HepG2 (cell line): ENCODE results near the gene LSM8. TPM values are rescaled to one million over a fixed set of nuclear protein-coding genes. Genes with fewer than 3 reads are reported as not detected.
A peak's percentile ranks its signal among the peaks of the same experiment; 100 is the strongest.

Experiments used
- CBX1 ChIP-seq: IDR thresholded peaks from one replicate; pipeline ENCODE4 v1.6.1; 2016; ENCODE audit warnings: antibody characterized with exemption, low read depth
- CREM ChIP-seq, 2 experiments: sonication (generic) in 1 of 2; formaldehyde crosslinking in 1 of 2; IDR thresholded peaks; 2 replicates each; pipeline versions ENCODE4 v1.4.0 to v1.6.1; 2016 to 2020; ENCODE audit warnings: antibody characterized with exemption in 1 of 2, mild to moderate bottlenecking in 1 of 2, missing genetic modification reagents in 1 of 2
- KAT7 ChIP-seq: IDR thresholded peaks from 2 replicates; pipeline ENCODE4 v1.6.1; 2018; ENCODE audit warnings: borderline replicate concordance, missing compliant biosample characterization
- NFYB ChIP-seq: sonication (generic); formaldehyde crosslinking; IDR thresholded peaks from 2 replicates; pipeline ENCODE4 v1.4.0; 2020; ENCODE audit warnings: missing genetic modification reagents
- PAWR ChIP-seq: sonication (generic); formaldehyde crosslinking; IDR thresholded peaks from 2 replicates; pipeline ENCODE4 v1.4.0; 2020; ENCODE audit warnings: missing genetic modification reagents, mild to moderate bottlenecking, borderline replicate concordance
- RAD21 ChIP-seq: fragments of 450-650 bp; formaldehyde crosslinking; IDR thresholded peaks from 2 replicates; pipeline ENCODE4 v1.5.0; 2020; ENCODE audit warnings: mild to moderate bottlenecking
- RBFOX2 ChIP-seq: fragments of 200-400 bp; formaldehyde crosslinking; IDR thresholded peaks from 2 replicates; pipeline ENCODE4 v1.6.1; 2017; ENCODE audit warnings: low read depth, mild to moderate bottlenecking, low read length
- SAP130 ChIP-seq: IDR thresholded peaks from 2 replicates; pipeline ENCODE4 v1.6.1; 2016; ENCODE audit warnings: low read depth
- TGIF2 ChIP-seq: IDR thresholded peaks from 2 replicates; pipeline ENCODE4 v1.6.1; 2016; ENCODE audit warnings: control low read depth, missing compliant biosample characterization
- ZNF317 ChIP-seq: sonication (generic); formaldehyde crosslinking; IDR thresholded peaks from 2 replicates; pipeline ENCODE4 v1.5.0; 2020; ENCODE audit warnings: mild to moderate bottlenecking, missing genetic modification reagents
- ZNF543 ChIP-seq: sonication (generic); formaldehyde crosslinking; IDR thresholded peaks from 2 replicates; pipeline ENCODE4 v1.4.0; 2020; ENCODE audit warnings: mild to moderate bottlenecking, missing genetic modification reagents
- ZNF589 ChIP-seq: sonication (generic); formaldehyde crosslinking; conservative IDR thresholded peaks from 2 replicates; pipeline ENCODE4 v1.8.0; 2022; ENCODE audit warnings: mild to moderate bottlenecking, moderate library complexity, missing genetic modification reagents
- polyA plus RNA-seq, 8 experiments: library from polyadenylated mRNA; depleted of rRNA in 3 of 8; stranded (reverse) in 7 of 8; unstranded in 1 of 8; fragments of >200 nt; fragmentation: Illumina TruSeq in 4 of 8; extraction: Trizol in 4 of 8; gene quantifications; 2 replicates each; pipeline versions ENCODE4 v1.2.1 to v1.2.3, GENCODE V29; 2011 to 2016; ENCODE audit warnings: low read depth in 4 of 8, missing spikeins in 1 of 8, mixed read lengths in 1 of 8; ENCODE audit not compliant: insufficient read depth in 1 of 8
- total RNA-seq, 5 experiments: library from RNA; depleted of rRNA; stranded (reverse); fragments of >200 nt; fragmentation: Illumina TruSeq; extraction: Trizol; gene quantifications; 2 replicates each; pipeline ENCODE4 v1.2.3, GENCODE V29; 2016; ENCODE audit warnings: low read depth in 1 of 5
- TF ChIP-seq, protein P1 (sequence below): sonication (generic); formaldehyde crosslinking; IDR thresholded peaks from 2 replicates; pipeline ENCODE4 v1.4.0; 2020; ENCODE audit warnings: missing genetic modification reagents, mild to moderate bottlenecking, borderline replicate concordance
- TF ChIP-seq, protein P2 (sequence below): sonication (generic); formaldehyde crosslinking; IDR thresholded peaks from 2 replicates; pipeline ENCODE4 v1.4.0; 2020; ENCODE audit warnings: mild to moderate bottlenecking, missing genetic modification reagents
- TF ChIP-seq, protein P3 (sequence below): sonication (generic); formaldehyde crosslinking; IDR thresholded peaks from 2 replicates; pipeline ENCODE4 v1.5.0; 2020; ENCODE audit warnings: mild to moderate bottlenecking, missing genetic modification reagents
- TF ChIP-seq, protein P4 (sequence below): sonication (generic); formaldehyde crosslinking; IDR thresholded peaks from 2 replicates; pipeline ENCODE4 v1.4.0; 2020; ENCODE audit warnings: low read depth, missing genetic modification reagents
- TF ChIP-seq, protein P5 (sequence below): sonication (generic); formaldehyde crosslinking; IDR thresholded peaks from 2 replicates; pipeline ENCODE4 v1.5.1; 2020; ENCODE audit warnings: missing genetic modification reagents, mild to moderate bottlenecking, borderline replicate concordance
- TF ChIP-seq, protein P6 (sequence below): sonication (generic); formaldehyde crosslinking; IDR thresholded peaks from 2 replicates; pipeline ENCODE4 v1.4.0; 2020; ENCODE audit warnings: missing genetic modification reagents

The LSM8 gene
- total and polyA plus RNA-seq, 2 of the 13 experiments (the other 11 are each of a cell fraction or from before 2014, with no cell fraction given), result 44.3 to 67.3 TPM

DNA sequence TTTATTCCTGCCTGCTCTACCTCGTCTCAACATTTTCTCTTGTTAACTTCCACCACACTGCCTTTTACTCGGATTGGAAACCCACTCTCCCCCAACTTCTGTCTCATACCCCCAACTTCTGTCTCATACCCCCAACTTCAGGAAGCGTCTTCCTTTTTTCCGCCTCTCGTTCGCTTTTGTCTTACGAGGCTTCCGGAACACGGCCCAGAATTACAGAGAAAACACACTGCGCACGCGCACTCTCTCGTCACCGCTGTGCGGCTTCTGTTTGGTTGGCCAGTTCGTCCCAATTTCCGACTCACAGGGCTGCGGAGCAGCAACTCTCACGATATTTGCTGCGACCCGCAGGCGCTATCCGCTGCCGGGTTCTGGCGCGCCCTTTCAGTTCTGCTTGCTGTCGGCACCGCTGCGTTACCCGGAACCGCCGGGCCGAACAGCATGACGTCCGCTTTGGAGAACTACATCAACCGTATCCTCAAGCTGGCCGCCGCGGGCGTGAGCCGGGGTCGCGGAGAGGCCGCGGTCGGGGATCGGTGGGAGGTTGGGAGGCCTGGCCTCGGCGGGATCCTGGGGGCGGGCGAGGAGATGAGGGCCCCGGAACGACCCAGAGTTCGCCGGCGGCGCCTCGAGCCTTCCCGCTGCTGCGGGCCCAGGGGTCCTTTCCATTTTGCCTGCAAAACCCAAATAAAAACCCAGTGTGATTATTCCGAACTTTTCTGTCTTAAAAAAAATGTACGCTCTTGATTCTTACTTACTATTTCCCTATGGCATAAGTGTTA is at the start of gene LSM8 (continued):
- TF ChIP-seq ZNF543 (CRISPR knock-in tag) (no peak), PAWR (CRISPR knock-in tag) (no peak), RBFOX2 (peak; percentile 88), ZNF589 (CRISPR knock-in tag) (no peak), SAP130 (CRISPR knock-in tag) (peak; percentile 96), KAT7 (CRISPR knock-in tag) (peak; percentile 96; the same call in 1 of the 2 replicates), TGIF2 (CRISPR knock-in tag) (peak; percentile 73; the same call in 1 of the 2 replicates), NFYB (CRISPR knock-in tag) (peak; percentile 77), RAD21 (CRISPR knock-in tag) (peak; percentile 10; the same call in 1 of the 2 replicates), ZNF317 (CRISPR knock-in tag) (no peak), CREM (IDR thresholded peaks at IDR 0.05) (peak; percentile 70), CREM (CRISPR knock-in tag; IDR thresholded peaks at IDR 0.05) (0 out of 2 replicates have a peak, but pooled peaks have one; percentile 13), CBX1 (peak; percentile 79)
- TF ChIP-seq, protein P1, sequence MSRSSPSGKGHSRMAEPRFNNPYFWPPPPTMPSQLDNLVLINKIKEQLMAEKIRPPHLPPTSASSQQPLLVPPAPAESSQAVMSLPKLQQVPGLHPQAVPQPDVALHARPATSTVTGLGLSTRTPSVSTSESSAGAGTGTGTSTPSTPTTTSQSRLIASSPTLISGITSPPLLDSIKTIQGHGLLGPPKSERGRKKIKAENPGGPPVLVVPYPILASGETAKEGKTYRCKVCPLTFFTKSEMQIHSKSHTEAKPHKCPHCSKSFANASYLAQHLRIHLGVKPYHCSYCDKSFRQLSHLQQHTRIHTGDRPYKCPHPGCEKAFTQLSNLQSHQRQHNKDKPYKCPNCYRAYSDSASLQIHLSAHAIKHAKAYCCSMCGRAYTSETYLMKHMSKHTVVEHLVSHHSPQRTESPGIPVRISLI (CRISPR knock-in tag), result no peak
- TF ChIP-seq, protein P2, sequence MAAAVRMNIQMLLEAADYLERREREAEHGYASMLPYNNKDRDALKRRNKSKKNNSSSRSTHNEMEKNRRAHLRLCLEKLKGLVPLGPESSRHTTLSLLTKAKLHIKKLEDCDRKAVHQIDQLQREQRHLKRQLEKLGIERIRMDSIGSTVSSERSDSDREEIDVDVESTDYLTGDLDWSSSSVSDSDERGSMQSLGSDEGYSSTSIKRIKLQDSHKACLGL (CRISPR knock-in tag), result peak; percentile 67; the same call in 1 of the 2 replicates
- TF ChIP-seq, protein P3, sequence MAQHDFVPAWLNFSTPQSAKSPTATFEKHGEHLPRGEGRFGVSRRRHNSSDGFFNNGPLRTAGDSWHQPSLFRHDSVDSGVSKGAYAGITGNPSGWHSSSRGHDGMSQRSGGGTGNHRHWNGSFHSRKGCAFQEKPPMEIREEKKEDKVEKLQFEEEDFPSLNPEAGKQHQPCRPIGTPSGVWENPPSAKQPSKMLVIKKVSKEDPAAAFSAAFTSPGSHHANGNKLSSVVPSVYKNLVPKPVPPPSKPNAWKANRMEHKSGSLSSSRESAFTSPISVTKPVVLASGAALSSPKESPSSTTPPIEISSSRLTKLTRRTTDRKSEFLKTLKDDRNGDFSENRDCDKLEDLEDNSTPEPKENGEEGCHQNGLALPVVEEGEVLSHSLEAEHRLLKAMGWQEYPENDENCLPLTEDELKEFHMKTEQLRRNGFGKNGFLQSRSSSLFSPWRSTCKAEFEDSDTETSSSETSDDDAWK, result no peak
- TF ChIP-seq, protein P4, sequence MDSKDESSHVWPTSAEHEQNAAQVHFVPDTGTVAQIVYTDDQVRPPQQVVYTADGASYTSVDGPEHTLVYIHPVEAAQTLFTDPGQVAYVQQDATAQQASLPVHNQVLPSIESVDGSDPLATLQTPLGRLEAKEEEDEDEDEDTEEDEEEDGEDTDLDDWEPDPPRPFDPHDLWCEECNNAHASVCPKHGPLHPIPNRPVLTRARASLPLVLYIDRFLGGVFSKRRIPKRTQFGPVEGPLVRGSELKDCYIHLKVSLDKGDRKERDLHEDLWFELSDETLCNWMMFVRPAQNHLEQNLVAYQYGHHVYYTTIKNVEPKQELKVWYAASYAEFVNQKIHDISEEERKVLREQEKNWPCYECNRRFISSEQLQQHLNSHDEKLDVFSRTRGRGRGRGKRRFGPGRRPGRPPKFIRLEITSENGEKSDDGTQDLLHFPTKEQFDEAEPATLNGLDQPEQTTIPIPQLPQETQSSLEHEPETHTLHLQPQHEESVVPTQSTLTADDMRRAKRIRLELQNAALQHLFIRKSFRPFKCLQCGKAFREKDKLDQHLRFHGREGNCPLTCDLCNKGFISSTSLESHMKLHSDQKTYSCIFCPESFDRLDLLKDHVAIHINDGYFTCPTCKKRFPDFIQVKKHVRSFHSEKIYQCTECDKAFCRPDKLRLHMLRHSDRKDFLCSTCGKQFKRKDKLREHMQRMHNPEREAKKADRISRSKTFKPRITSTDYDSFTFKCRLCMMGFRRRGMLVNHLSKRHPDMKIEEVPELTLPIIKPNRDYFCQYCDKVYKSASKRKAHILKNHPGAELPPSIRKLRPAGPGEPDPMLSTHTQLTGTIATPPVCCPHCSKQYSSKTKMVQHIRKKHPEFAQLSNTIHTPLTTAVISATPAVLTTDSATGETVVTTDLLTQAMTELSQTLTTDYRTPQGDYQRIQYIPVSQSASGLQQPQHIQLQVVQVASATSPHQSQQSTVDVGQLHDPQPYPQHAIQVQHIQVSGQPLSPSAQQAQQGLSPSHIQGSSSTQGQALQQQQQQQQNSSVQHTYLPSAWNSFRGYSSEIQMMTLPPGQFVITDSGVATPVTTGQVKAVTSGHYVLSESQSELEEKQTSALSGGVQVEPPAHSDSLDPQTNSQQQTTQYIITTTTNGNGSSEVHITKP, result peak; percentile 54; the same call in 1 of the 2 replicates
- TF ChIP-seq, protein P5, sequence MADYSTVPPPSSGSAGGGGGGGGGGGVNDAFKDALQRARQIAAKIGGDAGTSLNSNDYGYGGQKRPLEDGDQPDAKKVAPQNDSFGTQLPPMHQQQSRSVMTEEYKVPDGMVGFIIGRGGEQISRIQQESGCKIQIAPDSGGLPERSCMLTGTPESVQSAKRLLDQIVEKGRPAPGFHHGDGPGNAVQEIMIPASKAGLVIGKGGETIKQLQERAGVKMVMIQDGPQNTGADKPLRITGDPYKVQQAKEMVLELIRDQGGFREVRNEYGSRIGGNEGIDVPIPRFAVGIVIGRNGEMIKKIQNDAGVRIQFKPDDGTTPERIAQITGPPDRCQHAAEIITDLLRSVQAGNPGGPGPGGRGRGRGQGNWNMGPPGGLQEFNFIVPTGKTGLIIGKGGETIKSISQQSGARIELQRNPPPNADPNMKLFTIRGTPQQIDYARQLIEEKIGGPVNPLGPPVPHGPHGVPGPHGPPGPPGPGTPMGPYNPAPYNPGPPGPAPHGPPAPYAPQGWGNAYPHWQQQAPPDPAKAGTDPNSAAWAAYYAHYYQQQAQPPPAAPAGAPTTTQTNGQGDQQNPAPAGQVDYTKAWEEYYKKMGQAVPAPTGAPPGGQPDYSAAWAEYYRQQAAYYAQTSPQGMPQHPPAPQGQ (CRISPR knock-in tag), result no peak
- TF ChIP-seq, protein P6, sequence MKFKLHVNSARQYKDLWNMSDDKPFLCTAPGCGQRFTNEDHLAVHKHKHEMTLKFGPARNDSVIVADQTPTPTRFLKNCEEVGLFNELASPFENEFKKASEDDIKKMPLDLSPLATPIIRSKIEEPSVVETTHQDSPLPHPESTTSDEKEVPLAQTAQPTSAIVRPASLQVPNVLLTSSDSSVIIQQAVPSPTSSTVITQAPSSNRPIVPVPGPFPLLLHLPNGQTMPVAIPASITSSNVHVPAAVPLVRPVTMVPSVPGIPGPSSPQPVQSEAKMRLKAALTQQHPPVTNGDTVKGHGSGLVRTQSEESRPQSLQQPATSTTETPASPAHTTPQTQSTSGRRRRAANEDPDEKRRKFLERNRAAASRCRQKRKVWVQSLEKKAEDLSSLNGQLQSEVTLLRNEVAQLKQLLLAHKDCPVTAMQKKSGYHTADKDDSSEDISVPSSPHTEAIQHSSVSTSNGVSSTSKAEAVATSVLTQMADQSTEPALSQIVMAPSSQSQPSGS, result peak; percentile 35; the same call in 1 of the 2 replicates
